ENCODE results near the gene ALG1.

- no peak for TF ChIP-seq CTCF (IDR thresholded peaks at IDR 0.05 in 4 of 5, conservative IDR thresholded peaks at IDR 0.05 in 1 of 5)
- TF ChIP-seq POLR2A (IDR thresholded peaks at IDR 0.05) = no peak
Observed at GRCh38 chr16:5032748-5033167, 38.9 kb upstream of the ALG1 start.
